ENCODE data around the gene GLIPR2.

The GLIPR2 gene

DNA sequence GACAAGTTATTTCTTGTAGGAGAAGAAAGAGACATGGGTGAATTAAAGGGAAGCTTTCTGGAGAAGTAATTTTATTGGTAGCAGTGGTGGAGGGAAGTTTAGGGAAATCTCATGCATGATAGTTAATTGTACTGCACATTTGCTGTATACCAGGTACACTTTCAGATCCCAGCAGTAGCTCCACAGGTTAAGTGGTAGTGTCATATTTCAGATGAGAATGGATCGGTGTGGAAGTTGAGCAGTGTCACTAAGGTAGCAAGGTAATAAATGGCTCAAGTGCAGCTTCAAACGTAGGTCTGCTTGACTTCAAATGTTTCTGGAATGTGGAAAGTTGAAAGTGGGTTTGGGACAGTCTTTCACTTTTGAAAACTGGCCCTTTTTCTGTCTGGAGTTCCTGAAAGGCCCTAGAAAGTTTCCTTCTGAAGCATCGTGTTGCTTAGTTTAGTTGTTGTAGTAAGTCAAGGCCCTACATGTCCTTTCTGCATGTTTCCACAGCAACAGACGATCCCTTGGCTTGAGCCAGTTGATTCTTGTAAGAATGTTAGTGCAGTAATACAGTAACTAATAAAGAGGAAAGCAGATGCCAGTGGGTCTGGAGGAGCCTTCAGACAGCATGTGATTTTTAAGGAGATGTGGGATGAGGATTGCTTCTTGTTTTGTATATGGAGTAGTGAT is 57.9 kb downstream of the GLIPR2 start:
- DNase-seq (ENCODE audit: low read depth), result no peak

DNA sequence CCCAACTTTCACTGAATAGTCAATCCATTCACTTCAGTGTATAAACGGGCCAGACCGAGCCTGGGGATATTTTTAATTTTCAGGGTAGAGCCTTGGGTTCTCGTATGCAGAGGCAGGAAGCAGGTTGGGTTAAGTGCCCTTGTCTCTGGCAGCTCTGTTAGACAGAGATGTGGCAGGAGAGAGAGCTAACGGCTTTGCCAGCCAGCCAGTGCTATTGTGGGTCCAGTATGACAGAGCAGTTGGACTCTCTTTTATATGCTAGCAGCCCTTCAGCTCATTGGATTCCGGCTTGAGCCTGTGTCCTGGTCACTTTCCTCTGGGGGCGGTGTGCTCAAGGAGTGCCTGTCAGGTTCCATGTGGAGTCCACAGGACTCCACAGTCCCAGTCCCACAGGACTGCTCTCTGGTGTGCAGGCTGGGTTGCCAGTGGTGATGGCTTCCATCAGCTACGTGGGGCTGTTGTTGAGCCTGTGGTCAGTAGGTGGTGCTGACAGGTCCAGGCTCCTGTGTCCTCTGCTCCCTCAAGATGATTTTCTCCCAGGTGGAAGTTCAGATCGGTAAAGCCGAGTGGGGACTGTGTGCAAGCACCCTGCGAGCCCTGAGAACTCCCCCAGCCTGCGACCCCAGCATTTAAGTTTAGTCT is 68.5 kb downstream of the GLIPR2 start:
- no peak for DNase-seq (ENCODE audit: low read depth)

DNA sequence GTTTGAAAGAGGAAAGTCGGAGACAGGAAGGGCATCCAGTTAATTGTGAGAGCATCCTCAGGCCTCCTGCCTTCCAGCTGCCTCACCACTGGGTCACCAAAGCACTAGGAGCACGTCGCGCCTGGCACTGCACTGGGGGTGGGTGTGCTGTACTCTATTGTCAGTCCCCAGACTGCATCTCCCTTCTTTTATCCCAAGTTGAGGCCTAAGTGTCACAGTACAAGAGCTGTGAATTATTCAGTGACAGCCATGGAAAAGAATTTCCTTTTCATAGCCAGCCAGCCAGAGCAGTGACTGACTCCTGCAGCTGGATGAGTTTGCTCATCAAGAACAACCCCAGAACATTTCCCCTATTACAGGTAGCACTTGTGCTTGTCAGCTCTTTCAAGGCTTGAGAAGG is 70.5 kb downstream of the GLIPR2 start:
- no peak for DNase-seq (ENCODE audit: low read depth)

DNA sequence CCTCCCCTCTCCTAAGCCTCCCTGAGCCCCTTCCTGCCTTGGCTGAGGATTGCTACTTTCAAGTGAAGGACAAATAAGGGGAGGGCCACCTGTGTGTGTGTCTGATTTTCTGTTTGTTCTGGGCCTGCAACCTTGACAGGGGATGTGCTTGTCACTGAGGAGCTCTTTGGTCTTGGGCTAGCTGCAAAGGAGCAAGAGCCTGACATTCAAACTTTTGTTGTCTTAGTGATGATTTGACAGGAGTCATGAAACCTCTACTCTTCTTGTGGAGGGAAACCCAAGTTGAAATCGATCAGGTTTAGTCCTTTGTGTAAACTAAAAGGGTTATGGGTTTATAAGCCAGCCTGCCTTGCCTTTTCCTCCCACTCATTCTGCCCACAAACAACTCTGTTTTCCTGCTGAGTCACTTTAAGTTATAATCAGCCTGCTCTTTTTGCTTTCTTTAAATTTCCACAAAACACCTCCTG is 71.0 kb downstream of the GLIPR2 start:
- no peak for DNase-seq (ENCODE audit: low read depth)

DNA sequence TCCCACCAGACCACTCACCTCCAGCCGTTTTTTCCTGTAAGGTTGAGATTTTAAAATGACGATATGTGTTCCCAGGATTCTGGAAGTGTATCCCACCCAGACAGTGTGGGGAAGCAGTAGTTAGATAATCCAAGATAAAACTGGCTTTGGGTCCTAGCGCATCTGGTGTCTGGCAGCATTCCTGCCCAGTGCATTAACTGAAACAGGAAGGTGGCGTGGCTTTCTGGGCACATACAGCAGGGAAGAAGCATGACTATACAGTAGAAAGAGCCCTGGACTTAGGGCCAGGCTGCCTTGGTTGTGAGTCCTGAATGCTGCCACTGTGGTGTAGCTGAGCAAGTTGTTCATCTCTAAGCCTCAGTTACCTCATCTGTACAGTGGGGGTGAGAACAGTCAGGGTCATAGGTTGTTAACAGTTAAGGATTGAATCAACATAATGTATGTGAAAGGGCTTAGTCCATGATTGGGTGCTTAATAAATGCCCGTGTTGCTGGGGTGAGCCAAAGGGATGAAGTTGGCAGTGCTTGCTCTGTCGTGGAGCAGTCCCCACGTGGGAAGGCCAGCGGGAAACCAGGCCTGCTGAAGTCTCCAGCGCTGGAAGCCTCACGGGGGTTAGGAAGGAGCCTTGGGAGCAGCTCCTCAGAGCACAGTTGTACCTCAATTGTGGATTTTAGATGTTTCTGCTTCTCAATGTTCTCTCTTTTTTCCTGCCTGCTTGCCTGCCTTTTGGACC is 72.2 kb downstream of the GLIPR2 start:
- no peak for DNase-seq (ENCODE audit: low read depth)

DNA sequence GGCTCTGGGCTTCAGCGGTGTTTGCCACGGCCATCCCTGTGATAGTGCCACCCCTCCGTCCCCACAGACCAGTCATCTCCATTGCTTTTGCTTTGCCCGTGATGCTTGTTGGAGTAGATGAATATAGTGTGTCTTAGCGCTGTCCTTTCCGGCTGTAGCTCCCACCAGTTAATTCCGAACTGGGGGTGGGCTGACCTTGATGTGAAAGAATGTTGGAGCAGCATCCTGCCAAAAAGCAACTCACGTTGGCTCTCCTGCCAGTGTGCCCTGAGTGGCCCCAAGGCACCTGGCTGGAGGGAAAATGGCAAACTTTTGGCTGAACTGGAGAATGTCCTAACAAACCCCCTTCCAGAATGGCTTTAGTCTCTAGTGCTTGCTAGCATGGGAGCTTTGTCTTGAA is 74.2 kb downstream of the GLIPR2 start:
- no peak for DNase-seq (ENCODE audit: low read depth)

DNA sequence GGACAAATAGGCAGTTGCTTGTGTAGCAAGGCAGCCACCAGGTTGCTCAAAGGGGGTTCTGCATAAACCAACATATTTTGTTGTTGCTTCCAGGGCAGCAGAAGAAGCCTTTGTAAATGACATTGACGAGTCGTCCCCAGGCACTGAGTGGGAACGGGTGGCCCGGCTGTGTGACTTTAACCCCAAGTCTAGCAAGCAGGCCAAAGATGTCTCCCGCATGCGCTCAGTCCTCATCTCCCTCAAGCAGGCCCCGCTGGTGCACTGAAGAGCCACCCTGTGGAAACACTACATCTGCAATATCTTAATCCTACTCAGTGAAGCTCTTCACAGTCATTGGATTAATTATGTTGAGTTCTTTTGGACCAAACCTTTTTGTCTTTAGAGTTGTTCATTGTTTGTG is 75.0 kb downstream of the GLIPR2 start:
- no peak for DNase-seq (ENCODE audit: low read depth)

DNA sequence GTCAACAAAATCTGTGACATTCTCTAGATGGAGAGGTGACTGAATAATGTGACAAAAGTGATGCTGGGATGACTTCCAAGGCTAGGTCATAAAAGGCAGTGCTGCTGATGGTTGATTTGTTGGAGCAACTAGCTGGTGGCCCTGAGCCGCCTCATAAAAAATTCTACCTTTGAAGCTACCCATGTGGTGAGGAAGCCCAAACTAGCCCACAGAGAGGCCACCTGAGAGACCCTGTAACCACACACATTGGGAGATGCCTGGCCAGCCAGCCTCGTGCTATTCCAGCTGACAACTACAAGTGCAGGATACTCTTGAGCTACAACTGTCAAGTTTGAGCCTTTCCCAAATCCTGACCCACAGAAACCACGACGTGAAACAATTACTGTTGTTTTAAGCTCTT is 76.9 kb downstream of the GLIPR2 start:
- no peak for DNase-seq (ENCODE audit: low read depth)
